HCT116 (cell line): ENCODE results near the gene IL17REL. TPM values are rescaled to one million over a fixed set of nuclear protein-coding genes. Genes with fewer than 3 reads are reported as not detected.

Experiments
- ATAC-seq: fragments of 200-7000 bp; cut with Tn5 transposase; 2 replicates; pipeline ENCODE4 v1.9.1; 2020; ENCODE audit warnings: mild to moderate bottlenecking, moderate library complexity
- BruUV-seq: library from RNA; stranded (reverse); fragments of 400-500 nt; replicated peaks from 2 replicates; lab custom pipeline; 2021; lab: Mats Ljungman, UMichigan
- CTCF ChIA-PET: fragments of 300-600 bp; sonication (Branson Sonifier 250); formaldehyde crosslinking; loops from one replicate; lab custom pipeline; 2021; ENCODE audit warnings: antibody characterized with exemption; lab: Charles Lee
- POLR2A ChIA-PET: fragments of 300-600, 350-600 bp; sonication (Branson Sonifier 250); formaldehyde crosslinking; loops from one replicate; lab custom pipeline; 2021; ENCODE audit warnings: antibody characterized with exemption; lab: Charles Lee
- RAD21 ChIA-PET, 2 experiments: fragments of 300-600 bp; sonication (Branson Sonifier 250); formaldehyde crosslinking; loops; one replicate each; lab custom pipeline; 2023; ENCODE audit warnings: low total read pairs in 2 of 2; ENCODE audit not compliant: uncharacterized antibody in 2 of 2, unreplicated experiment in 2 of 2, low non-redundant PET in 1 of 2; lab: Charles Lee
- DNase-seq: peaks from one replicate; pipeline ENCODE4 v3.0.0-alpha.2; 2010; ENCODE audit warnings: low read depth, low spot score
- H2AFZ ChIP-seq: fragments of 200-600 bp; shearing (Covaris generic), sonication (generic); 2 replicates; pipeline ENCODE4 v1.6.1; 2017; ENCODE audit warnings: low read depth, mixed run types, mixed read lengths, antibody characterized with exemption, low read length; ENCODE audit not compliant: poor library complexity, severe bottlenecking
- H3K27ac ChIP-seq: 2 replicates; pipeline ENCODE4 v1.5.1; 2012; ENCODE audit warnings: low read depth, low read length
- H3K27me3 ChIP-seq: fragments of 200-600 bp; sonication (generic); 2 replicates; pipeline ENCODE4 v1.6.1; 2016; ENCODE audit warnings: mixed run types, low read length, mixed read lengths; ENCODE audit not compliant: insufficient read depth
- H3K36me3 ChIP-seq, 2 experiments: fragments of 200-500 bp in 1 of 2; fragments of 200-600 bp in 1 of 2; sonication (Bioruptor generic) in 1 of 2; sonication (generic) in 1 of 2; 2 replicates each; pipeline versions ENCODE4 v1.5.1 to v1.6.1; 2014 to 2016; ENCODE audit warnings: low read length in 2 of 2, inconsistent platforms in 1 of 2, mixed read lengths in 1 of 2, mixed run types in 1 of 2; ENCODE audit not compliant: insufficient read depth in 2 of 2, control insufficient read depth in 1 of 2
- H3K4me1 ChIP-seq, 2 experiments: fragments of 200-600 bp in 1 of 2; sonication (generic) in 1 of 2; 2 replicates each; pipeline versions ENCODE4 v1.5.1 to v1.6.1; 2012 to 2017; ENCODE audit warnings: low read length in 2 of 2, inconsistent platforms in 1 of 2, mild to moderate bottlenecking in 1 of 2, mixed read lengths in 1 of 2, mixed run types in 1 of 2, moderate library complexity in 1 of 2; ENCODE audit not compliant: insufficient read depth in 2 of 2, control insufficient read depth in 1 of 2
- H3K4me2 ChIP-seq: fragments of 200-600 bp; sonication (generic); 2 replicates; pipeline ENCODE4 v1.6.1; 2017; ENCODE audit warnings: mixed run types, low read length, mixed read lengths
- H3K4me3 ChIP-seq, 2 experiments: fragments of 200-600 bp in 1 of 2; sonication (generic) in 1 of 2; replicated peaks in 1 of 2; 2 replicates each; pipeline ENCODE4 v1.5.1; 2011 to 2016; ENCODE audit warnings: low read length in 2 of 2, control low read depth in 1 of 2, low read depth in 1 of 2, mild to moderate bottlenecking in 1 of 2, mixed read lengths in 1 of 2, mixed run types in 1 of 2
- H3K79me2 ChIP-seq: fragments of 200-600 bp; sonication (generic); 2 replicates; pipeline ENCODE4 v1.6.1; 2017; ENCODE audit warnings: mild to moderate bottlenecking, mixed run types, low read length, moderate library complexity, mixed read lengths; ENCODE audit not compliant: insufficient read depth
- H3K9ac ChIP-seq: fragments of 200-600 bp; sonication (generic); 2 replicates; pipeline ENCODE4 v1.6.1; 2016; ENCODE audit warnings: low read length, mixed read lengths
- H3K9me2 ChIP-seq: fragments of 200-600 bp; sonication (generic), shearing (Covaris generic); 2 replicates; pipeline ENCODE4 v1.6.1; 2017; ENCODE audit warnings: mixed run types, mild to moderate bottlenecking, moderate library complexity; ENCODE audit not compliant: insufficient read depth
- H3K9me3 ChIP-seq, 2 experiments: fragments of 200-500 bp in 1 of 2; fragments of 200-600 bp in 1 of 2; sonication (Bioruptor generic) in 1 of 2; sonication (generic) in 1 of 2; 2 replicates each; pipeline ENCODE4 v1.6.1; 2014 to 2017; ENCODE audit warnings: low read length in 2 of 2, mixed read lengths in 2 of 2, inconsistent platforms in 1 of 2, low read depth in 1 of 2, mild to moderate bottlenecking in 1 of 2, mixed run types in 1 of 2, moderate library complexity in 1 of 2; ENCODE audit not compliant: control insufficient read depth in 1 of 2, insufficient read depth in 1 of 2
- H4K20me1 ChIP-seq: fragments of 200-600 bp; sonication (generic), shearing (Covaris generic); 2 replicates; pipeline ENCODE4 v1.6.1; 2017; ENCODE audit warnings: mixed run types, mild to moderate bottlenecking, moderate library complexity; ENCODE audit not compliant: insufficient read depth
- CEBPB ChIP-seq: IDR thresholded peaks from 2 replicates; pipeline ENCODE4 v1.6.1; 2012; ENCODE audit warnings: low read depth
- EGR1 ChIP-seq: IDR thresholded peaks from 2 replicates; pipeline ENCODE4 v1.6.1; 2012; ENCODE audit warnings: low read depth
- ELF1 ChIP-seq: IDR thresholded peaks from 2 replicates; pipeline ENCODE4 v1.6.1; 2012; ENCODE audit warnings: low read depth, borderline replicate concordance
- EZH2 ChIP-seq: fragments of 200-600 bp; sonication (generic); IDR thresholded peaks from 2 replicates; pipeline ENCODE4 v1.6.1; 2017; ENCODE audit warnings: antibody characterized with exemption, mixed run types
- FOSL1 ChIP-seq: IDR thresholded peaks from 2 replicates; pipeline ENCODE4 v1.6.1; 2012; ENCODE audit warnings: low read depth
- POLR2AphosphoS5 ChIP-seq: IDR thresholded peaks from 2 replicates; pipeline ENCODE4 v1.6.1; 2011; ENCODE audit warnings: mild to moderate bottlenecking, low read depth, low read length, moderate library complexity
- SRF ChIP-seq: IDR thresholded peaks from 2 replicates; pipeline ENCODE4 v1.6.1; 2012; ENCODE audit warnings: low read depth
- YY1 ChIP-seq: IDR thresholded peaks from 2 replicates; pipeline ENCODE4 v1.6.1; 2011; ENCODE audit warnings: low read length, low read depth, moderate library complexity, mild to moderate bottlenecking; ENCODE audit not compliant: insufficient replicate concordance; ENCODE audit errors: extremely low read depth
- ZBTB33 ChIP-seq: IDR thresholded peaks from 2 replicates; pipeline ENCODE4 v1.6.1; 2011; ENCODE audit warnings: mild to moderate bottlenecking, low read length, moderate library complexity; ENCODE audit not compliant: insufficient replicate concordance; ENCODE audit errors: extremely low read depth
- intact Hi-C: fragments of 100-400 bp; cut with micrococcal nuclease; formaldehyde crosslinking; loops from 2 replicates; pipeline ENCODE4 v1.10.0; 2022
- total RNA-seq: library from RNA; stranded (reverse); gene quantifications from one replicate; pipeline ENCODE4 v1.2.1, GENCODE V29; 2021; ENCODE audit not compliant: unreplicated experiment
- TF ChIP-seq, protein P1 (sequence below): IDR thresholded peaks from 2 replicates; pipeline ENCODE4 v1.6.1; 2012

The IL17REL gene
- total RNA-seq, 1 experiment from 2014 or later = not detected

GRCh38 chr22:49966774-49967705 is 45.5 kb downstream of the IL17REL start:
- ATAC-seq = no peak
- no peak overlapping the region for H3K4me3 ChIP-seq
- no peaks in the 10 kb centered on the region for H3K27me3 ChIP-seq
- intact Hi-C loops = no loop called here
- H3K9me2 ChIP-seq = no peaks in the 10 kb centered on the region
- peaks cover 34% of the 10 kb centered on the region for H3K79me2 ChIP-seq
- H3K27ac ChIP-seq = peak overlapping the region; percentile 48
- H3K9ac ChIP-seq = no peak overlapping the region
- no TSS peak for BruUV-seq
- H3K36me3 ChIP-seq = peaks cover 18 to 27% of the 10 kb centered on the region in 2 experiments; a peak in 3 of 4 replicates
- DNase-seq = no peak
- ChIA-PET RAD21 (no interaction called here), POLR2A (interaction anchor here (0.6 kb wide), 2 partner anchors 32 to 34 kb away, joined by 3 to 4 read pairs; no protein-coding TSS in a partner anchor), CTCF (interaction anchor here (1.8 kb wide), 1 partner anchor 36 kb away, joined by 5 read pairs; no protein-coding TSS in a partner anchor)
- no peaks in the 10 kb centered on the region for H3K9me3 ChIP-seq
- H3K4me1 ChIP-seq = peaks cover 41 to 83% of the 10 kb centered on the region in 2 experiments
- H3K4me2 ChIP-seq = no peak overlapping the region
- H2AFZ ChIP-seq = no peak overlapping the region
- H4K20me1 ChIP-seq = peaks cover 16% of the 10 kb centered on the region; the same call in 1 of the 2 replicates
- TF ChIP-seq, protein P1, sequence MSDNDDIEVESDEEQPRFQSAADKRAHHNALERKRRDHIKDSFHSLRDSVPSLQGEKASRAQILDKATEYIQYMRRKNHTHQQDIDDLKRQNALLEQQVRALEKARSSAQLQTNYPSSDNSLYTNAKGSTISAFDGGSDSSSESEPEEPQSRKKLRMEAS = no peak
- no peak for TF ChIP-seq EGR1
- no peak for TF ChIP-seq EZH2
- no peak for TF ChIP-seq FOSL1
- no peak for TF ChIP-seq ZBTB33
- no peak for TF ChIP-seq YY1
- no peak for TF ChIP-seq SRF
- TF ChIP-seq POLR2AphosphoS5 = no peak
- TF ChIP-seq ELF1 = no peak
- no peak for TF ChIP-seq CEBPB
